Fibroblast of skin of back (primary cell): ENCODE results near the gene ESRRA.
"Not testable (repeated sequence)": the region's sequence is repeated elsewhere in the genome, so short reads cannot be mapped to it uniquely, and the experiment has no call there.

Experiments
- DNase-seq: peaks from one replicate; pipeline ENCODE4 v3.0.0-alpha.2; 2013

The ESRRA gene

DNA sequence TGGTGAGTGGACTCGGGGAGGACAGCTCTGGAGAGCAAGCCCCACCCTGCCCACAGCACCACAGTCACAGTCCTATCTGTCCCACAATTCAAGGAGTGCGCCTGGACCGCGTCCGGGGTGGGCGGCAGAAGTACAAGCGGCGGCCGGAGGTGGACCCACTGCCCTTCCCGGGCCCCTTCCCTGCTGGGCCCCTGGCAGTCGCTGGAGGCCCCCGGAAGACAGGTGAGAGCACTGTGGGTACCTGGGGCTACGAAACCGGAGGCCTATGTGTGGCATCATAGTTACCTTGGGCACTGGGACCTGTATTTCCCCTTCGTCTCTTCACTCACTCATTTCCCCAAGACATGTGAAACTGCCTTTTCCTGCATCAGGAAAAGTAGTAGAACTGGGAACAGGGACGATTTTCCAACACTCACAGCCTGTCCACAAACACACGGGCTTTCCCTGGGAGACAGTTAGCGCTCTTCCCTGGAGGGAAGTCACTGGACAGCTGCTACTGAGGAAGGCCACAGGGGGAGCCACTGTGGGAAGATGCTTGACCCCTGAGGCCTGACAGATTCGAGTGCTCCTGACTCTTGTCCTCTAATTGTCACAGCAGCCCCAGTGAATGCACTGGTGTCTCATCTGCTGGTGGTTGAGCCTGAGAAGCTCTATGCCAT is 9.0 kb downstream of the ESRRA start:
- DNase-seq, result no peak

GRCh38 chr11:64314805-64315561 is 9.7 kb downstream of the ESRRA start:
- DNase-seq, result no peak

DNA sequence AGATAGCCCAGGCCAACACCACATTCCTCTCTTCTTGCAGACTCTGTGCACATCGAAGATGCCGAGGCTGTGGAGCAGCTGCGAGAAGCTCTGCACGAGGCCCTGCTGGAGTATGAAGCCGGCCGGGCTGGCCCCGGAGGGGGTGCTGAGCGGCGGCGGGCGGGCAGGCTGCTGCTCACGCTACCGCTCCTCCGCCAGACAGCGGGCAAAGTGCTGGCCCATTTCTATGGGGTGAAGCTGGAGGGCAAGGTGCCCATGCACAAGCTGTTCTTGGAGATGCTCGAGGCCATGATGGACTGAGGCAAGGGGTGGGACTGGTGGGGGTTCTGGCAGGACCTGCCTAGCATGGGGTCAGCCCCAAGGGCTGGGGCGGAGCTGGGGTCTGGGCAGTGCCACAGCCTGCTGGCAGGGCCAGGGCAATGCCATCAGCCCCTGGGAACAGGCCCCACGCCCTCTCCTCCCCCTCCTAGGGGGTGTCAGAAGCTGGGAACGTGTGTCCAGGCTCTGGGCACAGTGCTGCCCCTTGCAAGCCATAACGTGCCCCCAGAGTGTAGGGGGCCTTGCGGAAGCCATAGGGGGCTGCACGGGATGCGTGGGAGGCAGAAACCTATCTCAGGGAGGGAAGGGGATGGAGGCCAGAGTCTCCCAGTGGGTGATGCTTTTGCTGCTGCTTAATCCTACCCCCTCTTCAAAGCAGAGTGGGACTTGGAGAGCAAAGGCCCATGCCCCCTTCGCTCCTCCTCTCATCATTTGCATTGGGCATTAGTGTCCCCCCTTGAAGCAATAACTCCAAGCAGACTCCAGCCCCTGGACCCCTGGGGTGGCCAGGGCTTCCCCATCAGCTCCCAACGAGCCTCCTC is 10.6 kb downstream of the ESRRA start:
- not testable (repeated sequence) for DNase-seq

DNA sequence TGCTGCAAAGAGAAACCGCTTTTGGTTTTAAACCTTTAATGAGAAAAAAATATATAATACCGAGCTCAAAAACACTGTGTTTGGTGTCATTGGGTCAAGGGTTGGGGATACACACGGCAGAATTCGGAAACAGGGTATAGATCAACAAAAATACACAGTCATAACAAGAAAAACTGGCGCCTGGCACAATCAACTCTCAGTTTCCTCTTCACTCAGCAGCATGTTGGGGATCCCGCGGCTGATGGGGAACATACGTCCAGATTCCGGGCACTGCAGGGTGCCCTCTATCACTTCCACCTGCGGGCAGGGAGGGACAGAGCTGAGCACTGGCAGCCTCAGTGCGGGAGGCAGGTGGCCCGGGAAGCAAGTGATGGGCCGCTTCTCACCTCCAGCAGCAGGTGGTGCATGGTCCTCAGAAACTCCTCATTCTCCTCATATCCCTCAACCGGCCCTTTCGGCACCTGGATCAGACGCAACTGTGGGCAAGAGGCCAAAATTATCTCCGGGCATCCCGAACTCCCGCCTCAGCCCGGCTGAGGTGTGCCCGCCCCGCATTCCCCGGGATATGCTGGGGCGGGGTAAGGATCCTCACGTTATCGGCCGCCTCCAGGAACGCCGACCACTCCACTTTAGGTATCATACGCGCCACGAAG is 11.5 kb downstream of the ESRRA start:
- no peak for DNase-seq

DNA sequence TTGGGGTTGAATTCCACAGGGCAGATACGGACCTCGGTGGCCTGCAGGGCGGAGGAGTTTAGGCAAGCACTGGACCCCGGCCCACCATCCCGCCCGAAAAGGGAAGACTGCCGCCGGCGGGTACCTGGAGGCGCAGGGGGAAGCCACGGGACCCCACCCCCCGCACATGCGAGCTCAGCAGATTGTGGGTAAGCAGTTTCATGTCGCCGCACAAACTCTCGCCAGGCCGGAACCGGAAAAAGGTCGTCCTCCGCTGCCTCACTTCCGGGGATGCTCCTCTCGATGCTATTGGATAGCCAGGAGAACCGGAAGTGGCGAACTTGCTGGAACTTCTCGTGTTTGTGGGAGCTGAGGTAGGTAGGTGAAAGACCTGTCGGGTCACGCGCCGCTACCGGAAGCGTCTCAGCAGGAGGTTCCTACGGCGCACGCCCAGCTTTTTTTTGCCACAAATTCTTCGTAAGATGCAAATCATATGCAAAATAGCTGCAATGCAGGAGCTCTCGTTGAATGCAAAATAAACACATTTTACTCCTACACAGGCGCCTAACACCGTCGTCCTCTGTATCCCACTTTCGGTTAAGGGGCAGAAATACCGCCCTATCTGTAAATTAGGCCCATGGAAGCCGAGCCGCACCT is 12.1 kb downstream of the ESRRA start, which contains the start of gene TRMT112:
Gene TRMT112, minus strand, starts transcription at position 235 of the 636 bp plus-strand sequence. Its CDS starts 33 bp downstream, at position 202.
- peak; percentile 97 for DNase-seq

- DNase-seq, result peak; percentile 96
Measured at GRCh38 chr11:64317961-64318765, 12.8 kb downstream of the ESRRA start, which contains the start of gene PRDX5. Gene PRDX5, plus strand, starts transcription at chr11:64318121. Its CDS starts 95 bp downstream, at chr11:64318216.

DNA sequence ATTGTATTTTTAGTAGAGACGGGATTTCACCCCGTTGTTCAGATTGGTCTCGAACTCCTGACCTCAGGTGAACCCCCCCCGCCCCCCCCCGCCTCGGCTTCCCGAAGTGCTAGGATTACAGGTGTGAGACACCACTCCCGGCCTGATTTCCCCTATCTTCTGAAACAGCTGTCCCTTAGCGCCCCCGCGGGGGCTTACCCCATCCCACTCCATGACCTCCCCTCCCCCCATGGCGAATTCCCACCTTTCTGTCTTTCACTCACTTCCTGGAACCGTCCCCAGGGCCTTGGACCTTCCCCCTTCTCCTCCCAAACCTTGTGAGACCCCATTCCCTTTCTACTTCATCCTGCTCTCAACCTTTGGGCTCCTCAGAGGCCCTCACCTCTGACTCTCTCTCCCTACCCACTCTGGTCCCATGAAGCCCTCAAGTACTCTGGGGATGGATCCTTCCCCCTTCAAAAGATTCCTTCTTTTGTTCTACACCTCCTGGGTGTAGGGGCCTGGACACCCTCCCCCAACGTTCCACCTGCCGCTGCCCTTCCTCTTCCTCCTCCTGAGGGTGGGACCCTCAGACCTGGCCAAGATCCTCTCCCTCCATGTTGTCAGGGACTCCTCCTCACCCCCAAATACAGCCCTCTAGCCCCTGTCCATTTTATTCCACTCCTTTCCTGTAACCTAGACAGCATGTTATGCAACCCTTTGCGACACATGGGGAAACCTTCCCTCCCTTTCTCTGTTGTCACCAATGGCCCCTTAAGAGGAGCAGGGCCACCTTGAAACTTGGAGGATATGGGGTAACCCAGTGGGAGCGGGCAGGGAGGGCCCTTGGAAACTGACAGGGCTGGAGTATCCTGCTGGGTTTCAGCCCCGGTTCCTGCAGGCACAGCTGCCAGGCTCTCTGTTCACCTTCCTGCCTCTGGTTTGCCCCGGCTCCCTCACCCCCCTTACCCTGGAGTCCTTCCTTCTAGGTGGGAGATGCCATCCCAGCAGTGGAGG is 13.7 kb downstream of the ESRRA start:
- DNase-seq, result no peak

GRCh38 chr11:64320556-64320955 is 15.2 kb downstream of the ESRRA start:
- DNase-seq, result no peak

DNA sequence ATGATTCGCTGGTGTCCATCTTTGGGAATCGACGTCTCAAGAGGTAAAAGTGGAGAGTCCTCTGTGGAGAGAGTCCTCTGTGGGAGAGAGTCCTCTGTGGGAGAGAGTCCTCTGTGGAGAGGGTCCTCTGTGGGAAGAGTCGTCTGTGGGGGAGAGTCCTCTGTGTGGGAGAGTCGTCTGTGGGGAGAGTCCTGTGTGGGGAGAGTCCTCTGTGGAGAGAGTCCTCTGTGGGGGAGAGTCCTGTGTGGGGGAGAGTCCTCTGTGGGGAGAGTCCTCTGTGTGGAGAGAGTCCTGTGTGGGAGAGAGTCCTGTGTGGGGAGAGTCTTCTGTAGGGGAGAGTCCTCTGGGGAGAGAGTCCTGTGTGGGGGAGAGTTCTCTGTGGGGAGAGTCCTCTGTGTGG is 15.7 kb downstream of the ESRRA start:
- no peak for DNase-seq

GRCh38 chr11:64321533-64321932 is 16.2 kb downstream of the ESRRA start:
- DNase-seq, result no peak

- no peak for DNase-seq
Measured at GRCh38 chr11:64322925-64323260, 17.6 kb downstream of the ESRRA start.

- no peak for DNase-seq
Measured at GRCh38 chr11:64323373-64323772, 18.0 kb downstream of the ESRRA start.

- DNase-seq, result not testable (repeated sequence)
Measured at GRCh38 chr11:64323984-64324383, 18.7 kb downstream of the ESRRA start.

DNA sequence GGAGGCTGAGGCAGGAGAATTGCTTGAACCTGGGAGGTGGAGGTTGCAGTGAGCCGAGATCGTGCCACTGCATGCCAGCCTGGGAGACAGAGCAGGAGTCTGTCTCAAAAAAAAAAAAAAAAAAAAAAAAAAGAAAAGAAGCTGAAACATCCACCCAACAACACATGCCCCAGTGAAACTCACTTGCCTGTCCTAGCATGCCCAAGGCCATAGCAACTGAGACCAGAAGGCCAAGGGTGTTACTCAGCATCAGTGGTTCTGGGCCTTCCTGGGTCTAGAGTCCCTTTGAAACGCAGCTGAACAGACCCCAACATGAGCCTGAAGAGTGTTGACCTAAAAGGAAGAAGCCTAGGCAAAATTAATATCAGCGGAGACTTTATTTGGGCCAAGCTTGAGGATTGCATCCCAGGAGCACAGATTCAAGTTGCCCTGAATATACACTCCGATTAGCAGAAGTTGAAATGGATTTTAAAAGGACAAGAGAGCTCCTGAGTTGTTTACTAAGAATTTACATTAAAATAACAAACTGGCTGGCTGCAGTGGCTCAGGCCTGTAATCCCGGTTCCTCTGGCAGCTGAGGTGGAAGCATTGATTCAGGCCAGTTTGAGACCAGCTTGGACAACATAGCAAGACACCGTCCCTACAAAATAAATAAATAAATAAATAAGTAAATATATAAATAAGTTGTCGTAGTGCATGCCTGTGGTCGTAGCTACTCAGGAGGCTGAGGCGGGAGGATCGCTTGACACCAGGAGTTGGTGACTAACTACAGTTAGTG is 19.6 kb downstream of the ESRRA start:
- no peak for DNase-seq

- no peak for DNase-seq
Measured at GRCh38 chr11:64327375-64327774, 22.1 kb downstream of the ESRRA start.

DNA sequence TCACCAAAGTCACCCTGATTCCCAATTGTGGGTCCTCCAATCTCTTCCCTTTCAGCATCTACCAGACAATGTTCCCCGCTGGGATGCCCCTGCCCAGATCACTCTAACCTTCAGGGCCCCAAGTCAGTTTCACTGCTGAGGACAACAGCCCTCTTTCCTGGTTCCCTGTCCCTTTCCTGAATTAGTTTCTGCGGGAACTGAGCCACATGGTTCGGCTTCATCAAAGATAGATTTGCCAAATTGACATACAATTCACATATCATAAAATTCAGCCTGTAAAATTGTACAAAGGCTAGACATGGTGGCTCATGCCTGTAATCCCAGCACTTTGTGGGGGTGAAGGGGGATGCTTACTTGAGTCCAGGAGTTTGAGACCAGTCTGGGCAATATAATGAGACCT is 22.7 kb downstream of the ESRRA start:
- DNase-seq, result no peak

GRCh38 chr11:64330888-64331287 is 25.6 kb downstream of the ESRRA start:
- no peak for DNase-seq

DNA sequence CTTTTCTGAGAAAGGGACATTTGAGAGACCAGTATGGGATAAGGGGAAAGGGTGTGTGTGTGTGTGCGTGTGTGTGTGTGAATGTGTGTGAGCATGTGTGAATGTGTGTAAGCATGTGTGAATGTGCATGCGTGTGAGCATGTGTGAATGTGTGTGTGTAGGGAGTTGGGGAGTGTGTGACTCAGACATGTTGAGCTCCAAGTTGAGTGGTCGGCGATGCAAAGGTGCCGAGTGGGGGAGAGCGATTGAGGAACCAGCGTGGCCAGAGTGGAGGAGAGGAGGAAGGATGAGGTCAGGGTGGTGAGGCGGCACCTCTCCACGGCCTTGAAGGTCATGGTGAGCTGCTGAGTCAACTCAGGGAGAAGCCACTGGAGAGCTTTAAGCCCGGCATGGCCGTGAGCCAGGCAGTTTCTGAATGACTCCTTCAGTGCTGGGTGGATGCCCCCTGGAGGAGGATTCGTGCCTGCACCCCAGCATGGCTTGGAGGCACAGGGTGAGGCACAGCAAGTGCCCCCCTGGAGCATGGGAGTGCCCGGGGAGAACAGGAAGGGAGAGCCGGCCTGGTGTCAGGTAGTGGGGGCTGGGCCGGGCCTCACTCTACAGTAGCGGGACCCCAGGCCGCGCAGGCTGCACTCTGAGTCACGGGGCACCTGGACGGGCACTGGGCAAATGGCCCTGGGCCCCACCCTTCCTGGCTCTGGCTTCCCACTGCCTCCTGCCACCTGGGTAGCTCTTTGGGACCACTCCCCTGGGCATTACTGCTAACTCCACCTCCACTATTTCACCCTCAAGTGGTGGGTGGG is 26.4 kb downstream of the ESRRA start:
- DNase-seq, result peak; percentile 84
